HepG2 (cell line): Measurements from ENCODE around the gene C1orf198. TPM values are rescaled to one million over a fixed set of nuclear protein-coding genes. Genes with fewer than 3 reads are reported as not detected.

Source experiments
- ATAC-seq: fragments of 200-7000 bp; cut with Tn5 transposase; 3 replicates; pipeline ENCODE4 v1.9.1; 2020; ENCODE audit warnings: mild to moderate bottlenecking, moderate library complexity
- BruUV-seq: library from RNA; stranded (reverse); fragments of 400-500 nt; replicated peaks from 2 replicates; lab custom pipeline; 2021; lab: Mats Ljungman, UMichigan
- CTCF ChIA-PET: fragments of 300-600 bp; formaldehyde crosslinking; extraction: SDS; loops from one replicate; lab custom pipeline; 2021; ENCODE audit warnings: low total read pairs, inconsistent platforms, low intra/inter-chr PET ratio; lab: Yijun Ruan, JAX
- POLR2A ChIA-PET: fragments of 350-600 bp; sonication (Branson Sonifier 250); formaldehyde crosslinking; loops from one replicate; lab custom pipeline; 2020; ENCODE audit warnings: antibody characterized with exemption, inconsistent platforms; lab: Yijun Ruan, JAX
- DNase-seq: peaks from one replicate; pipeline ENCODE4 v3.0.0-alpha.2; 2015; ENCODE audit warnings: low spot score
- FAIRE-seq: peaks from 3 replicates; lab custom pipeline; 2011; peaks lifted over from hg19 to GRCh38; lab: Jason Lieb, UNC
- H2AFZ ChIP-seq: one replicate; pipeline ENCODE4 v1.6.1; 2011; ENCODE audit warnings: low read length, inconsistent platforms
- H3K27ac ChIP-seq: fragments of 300-600 bp; 3 replicates; pipeline ENCODE4 v1.8.0; 2011; ENCODE audit warnings: mixed run types, mild to moderate bottlenecking, mixed read lengths, low read length, inconsistent platforms; ENCODE audit not compliant: insufficient read depth; ENCODE audit errors: extremely low read length
- H3K27me3 ChIP-seq, 2 experiments: fragments of 200-600 bp in 1 of 2; 2 replicates in 1 of 2; 3 replicates in 1 of 2; pipeline versions ENCODE4 v1.6.0 to v1.8.0; 2011; ENCODE audit warnings: low read length in 2 of 2, mild to moderate bottlenecking in 2 of 2, moderate library complexity in 2 of 2, inconsistent platforms in 1 of 2; ENCODE audit not compliant: insufficient read depth in 2 of 2, control insufficient read depth in 1 of 2
- H3K36me3 ChIP-seq, 2 experiments: fragments of 200-600 bp in 1 of 2; replicated peaks in 1 of 2; 2 replicates in 1 of 2; 3 replicates in 1 of 2; pipeline versions ENCODE4 v1.5.1 to v1.8.0; 2011; ENCODE audit warnings: low read length in 2 of 2, inconsistent platforms in 1 of 2; ENCODE audit not compliant: insufficient read depth in 2 of 2, control insufficient read depth in 1 of 2
- H3K4me1 ChIP-seq: 2 replicates; pipeline ENCODE4 v1.5.1; 2012; ENCODE audit warnings: low read length, inconsistent platforms; ENCODE audit not compliant: insufficient read depth
- H3K4me2 ChIP-seq: 2 replicates; pipeline ENCODE4 v1.6.0; 2011; ENCODE audit warnings: low read depth, low read length, inconsistent platforms
- H3K4me3 ChIP-seq, 3 experiments: fragments of 200-600 bp in 1 of 3; sonication (generic), shearing (Covaris generic) in 1 of 3; replicated peaks in 1 of 3; 2 replicates each; pipeline ENCODE4 v1.5.1; 2011 to 2016; ENCODE audit warnings: low read length in 3 of 3, inconsistent platforms in 2 of 3, low read depth in 2 of 3, mild to moderate bottlenecking in 2 of 3, control low read depth in 1 of 3, mixed read lengths in 1 of 3; ENCODE audit not compliant: insufficient read depth in 1 of 3
- H3K79me2 ChIP-seq: one replicate; pipeline ENCODE4 v1.6.1; 2011; ENCODE audit warnings: low read length, inconsistent platforms; ENCODE audit not compliant: insufficient read depth
- H3K9ac ChIP-seq: 2 replicates; pipeline ENCODE4 v1.6.0; 2011; ENCODE audit warnings: mild to moderate bottlenecking, low read depth, low read length, inconsistent platforms; ENCODE audit not compliant: insufficient read depth
- H3K9me3 ChIP-seq: 2 replicates; pipeline ENCODE4 v1.5.1; 2012; ENCODE audit warnings: mild to moderate bottlenecking, low read length
- H4K20me1 ChIP-seq: 2 replicates; pipeline ENCODE4 v1.6.0; 2011; ENCODE audit warnings: inconsistent platforms, mild to moderate bottlenecking, low read length, moderate library complexity; ENCODE audit not compliant: insufficient read depth
- HIVEP1 ChIP-seq: sonication (generic); formaldehyde crosslinking; IDR thresholded peaks from 2 replicates; pipeline ENCODE4 v1.4.0; 2020; ENCODE audit warnings: mild to moderate bottlenecking, missing genetic modification reagents
- KLF12 ChIP-seq: sonication (generic); formaldehyde crosslinking; IDR thresholded peaks from 2 replicates; pipeline ENCODE4 v1.4.0; 2020; ENCODE audit warnings: missing genetic modification reagents, borderline replicate concordance
- RFX3 ChIP-seq: IDR thresholded peaks from 2 replicates; pipeline ENCODE4 v1.6.1; 2016; ENCODE audit warnings: missing biosample characterization, missing genetic modification reagents
- SP2 ChIP-seq: sonication (generic); formaldehyde crosslinking; IDR thresholded peaks from 2 replicates; pipeline ENCODE4 v1.5.1; 2020; ENCODE audit warnings: mild to moderate bottlenecking, missing genetic modification reagents
- ZKSCAN1 ChIP-seq: fragments of 150-350 bp; IDR thresholded peaks from 2 replicates; pipeline ENCODE4 v1.6.1; 2014; ENCODE audit warnings: low read length
- ZNF121 ChIP-seq: sonication (generic); formaldehyde crosslinking; IDR thresholded peaks from 2 replicates; pipeline ENCODE4 v1.5.0; 2020; ENCODE audit warnings: mild to moderate bottlenecking, missing genetic modification reagents
- ZNF512B ChIP-seq: sonication (generic); formaldehyde crosslinking; IDR thresholded peaks from 2 replicates; pipeline ENCODE4 v1.5.1; 2020; ENCODE audit warnings: missing genetic modification reagents, mild to moderate bottlenecking, borderline replicate concordance
- ZNF609 ChIP-seq: sonication (generic); formaldehyde crosslinking; IDR thresholded peaks from 2 replicates; pipeline ENCODE4 v1.4.0; 2020; ENCODE audit warnings: mild to moderate bottlenecking, missing genetic modification reagents, borderline replicate concordance
- WGBS: methylation state at CpG from one replicate; pipeline ENCODE4 v1.1.6; 2017; ENCODE audit warnings: low lambda C conversion rate; 5-methylcytosine and 5-hydroxymethylcytosine counted together
- in situ Hi-C: cut with HindIII; loops from 2 replicates; pipeline ENCODE4 v1.10.0; 2017; ENCODE audit warnings: low pct_unique_long_range_greater_than_20kb; ENCODE audit not compliant: extremely low pct_ligation_motif_present
- intact Hi-C: fragments of 100-400 bp; cut with micrococcal nuclease; formaldehyde crosslinking; loops from one replicate; pipeline ENCODE4 v1.10.0; 2022; ENCODE audit not compliant: unreplicated experiment
- polyA plus RNA-seq, 8 experiments: library from polyadenylated mRNA; depleted of rRNA in 3 of 8; stranded (reverse) in 7 of 8; unstranded in 1 of 8; fragments of >200 nt; fragmentation: Illumina TruSeq in 4 of 8; extraction: Trizol in 4 of 8; gene quantifications; 2 replicates each; pipeline versions ENCODE4 v1.2.1 to v1.2.3, GENCODE V29; 2011 to 2016; ENCODE audit warnings: low read depth in 4 of 8, missing spikeins in 1 of 8, mixed read lengths in 1 of 8; ENCODE audit not compliant: insufficient read depth in 1 of 8
- total RNA-seq, 5 experiments: library from RNA; depleted of rRNA; stranded (reverse); fragments of >200 nt; fragmentation: Illumina TruSeq; extraction: Trizol; gene quantifications; 2 replicates each; pipeline ENCODE4 v1.2.3, GENCODE V29; 2016; ENCODE audit warnings: low read depth in 1 of 5

C1orf198 gene
- total and polyA plus RNA-seq, 2 of the 13 experiments (the other 11 are each of a cell fraction or from before 2014, with no cell fraction given) = 12.7 to 13.4 TPM

- DNase-seq = no peak
- POLR2A ChIA-PET = no interaction called here
- TF ChIP-seq ZKSCAN1 = no peak
- no peak for TF ChIP-seq RFX3 (CRISPR knock-in tag)
- no peak for TF ChIP-seq ZNF121 (CRISPR knock-in tag)
- no peak for TF ChIP-seq SP2
- no peak for TF ChIP-seq HIVEP1 (CRISPR knock-in tag)
- TF ChIP-seq ZNF512B = no peak
- TF ChIP-seq KLF12 (CRISPR knock-in tag) = no peak
- TF ChIP-seq ZNF609 (CRISPR knock-in tag) = no peak
- no peaks in the 10 kb centered on the region for H3K79me2 ChIP-seq
- ATAC-seq = no peak
- no peak overlapping the region for H3K4me3 ChIP-seq
- H3K9me3 ChIP-seq = no peaks in the 10 kb centered on the region
- peaks cover 10% of the 10 kb centered on the region; the same call in 1 of the 2 replicates for H3K4me1 ChIP-seq
- no peak overlapping the region for H3K27ac ChIP-seq
- 28% methylated on average over 9 of the region's 9 CpGs for WGBS
- H4K20me1 ChIP-seq = no peaks in the 10 kb centered on the region
- H3K9ac ChIP-seq = no peak overlapping the region
- H2AFZ ChIP-seq = no peak overlapping the region
- H3K4me2 ChIP-seq = no peak overlapping the region
- no TSS peak for BruUV-seq
- H3K36me3 ChIP-seq = no peaks in the 10 kb centered on the region
- CTCF ChIA-PET = no interaction called here
- H3K27me3 ChIP-seq = 0 out of 5 replicates have a peak, but pooled peaks cover 0 to 3% of the 10 kb centered on the region in 2 experiments
- FAIRE-seq = no peak
- in situ Hi-C loops = no loop called here
- intact Hi-C loops = no loop called here
Observed at GRCh38 chr1:230800891-230801840, 67.2 kb downstream of the C1orf198 start.
